Panc1 (cell line): ENCODE results near the gene RASGRF2. TPM values are rescaled to one million over a fixed set of nuclear protein-coding genes. Genes with fewer than 3 reads are reported as not detected.

Source experiments
- ATAC-seq: fragments of 200-7000 bp; cut with Tn5 transposase; 2 replicates; pipeline ENCODE4 v1.9.1; 2020; ENCODE audit warnings: mild to moderate bottlenecking, moderate library complexity
- BruUV-seq: library from RNA; stranded (reverse); fragments of 400-500 nt; replicated peaks from 2 replicates; lab custom pipeline; 2021; lab: Mats Ljungman, UMichigan
- CTCF ChIA-PET: fragments of 300-600 bp; sonication (Branson Sonifier 250); formaldehyde crosslinking; loops from one replicate; lab custom pipeline; 2022; ENCODE audit warnings: antibody characterized with exemption; lab: Charles Lee
- POLR2A ChIA-PET: fragments of 300-600 bp; sonication (Branson Sonifier 250); formaldehyde crosslinking; loops from one replicate; lab custom pipeline; 2022; ENCODE audit warnings: antibody characterized with exemption; lab: Charles Lee
- DNase-seq: peaks from one replicate; pipeline ENCODE4 v3.0.0-alpha.2; 2010; ENCODE audit warnings: low read depth, low spot score
- H3K27ac ChIP-seq: 2 replicates; pipeline ENCODE4 v1.5.1; 2011; ENCODE audit warnings: mild to moderate bottlenecking, low read length, inconsistent platforms
- H3K27me3 ChIP-seq: fragments of 200-500 bp; sonication (Bioruptor generic); 2 replicates; pipeline ENCODE4 v1.6.0; 2014; ENCODE audit warnings: low read length, inconsistent platforms; ENCODE audit not compliant: control insufficient read depth, insufficient read depth
- H3K36me3 ChIP-seq: fragments of 200-500 bp; sonication (Bioruptor generic); 2 replicates; pipeline ENCODE4 v1.5.1; 2014; ENCODE audit warnings: inconsistent platforms, mild to moderate bottlenecking, low read length, moderate library complexity; ENCODE audit not compliant: control insufficient read depth, insufficient read depth
- H3K4me1 ChIP-seq: 2 replicates; pipeline ENCODE4 v1.5.1; 2011; ENCODE audit warnings: inconsistent platforms, mild to moderate bottlenecking, low read length, moderate library complexity; ENCODE audit not compliant: control insufficient read depth, insufficient read depth
- H3K4me3 ChIP-seq, 2 experiments: 2 replicates each; pipeline ENCODE4 v1.5.1; 2011 to 2012; ENCODE audit warnings: low read depth in 2 of 2, low read length in 2 of 2, mild to moderate bottlenecking in 2 of 2, inconsistent platforms in 1 of 2, moderate library complexity in 1 of 2
- H3K9me3 ChIP-seq: fragments of 200-500 bp; sonication (Bioruptor generic); 2 replicates; pipeline ENCODE4 v1.5.1; 2014; ENCODE audit warnings: low read depth, mild to moderate bottlenecking, inconsistent platforms, low read length, moderate library complexity; ENCODE audit not compliant: control insufficient read depth, insufficient read depth
- POLR2AphosphoS5 ChIP-seq: IDR thresholded peaks from 2 replicates; pipeline ENCODE4 v1.6.1; 2012; ENCODE audit warnings: mild to moderate bottlenecking, low read depth, low read length, moderate library complexity
- REST ChIP-seq, 2 experiments: IDR thresholded peaks; 2 replicates each; pipeline ENCODE4 v1.6.1; 2011 to 2012; ENCODE audit warnings: low read depth in 2 of 2, control low read depth in 1 of 2, low read length in 1 of 2, mild to moderate bottlenecking in 1 of 2, moderate library complexity in 1 of 2; ENCODE audit not compliant: insufficient read depth in 1 of 2
- SIN3A ChIP-seq: IDR thresholded peaks from 2 replicates; pipeline ENCODE4 v1.6.1; 2012; ENCODE audit warnings: low read depth, mild to moderate bottlenecking, low read length, moderate library complexity, borderline replicate concordance; ENCODE audit not compliant: insufficient read depth
- TCF7L2 ChIP-seq: IDR thresholded peaks from 2 replicates; pipeline ENCODE4 v1.6.1; 2011; ENCODE audit warnings: mild to moderate bottlenecking, low read depth, low read length, inconsistent platforms
- in situ Hi-C: cut with HindIII; loops from 2 replicates; pipeline ENCODE4 v1.10.0; 2016; ENCODE audit warnings: low sequenced_read_pairs, low pct_unique_long_range_greater_than_20kb
- intact Hi-C: fragments of 100-400 bp; cut with micrococcal nuclease; formaldehyde crosslinking; loops from one replicate; pipeline ENCODE4 v1.10.0; 2022; ENCODE audit not compliant: unreplicated experiment
- total RNA-seq: library from RNA; stranded (reverse); gene quantifications from one replicate; pipeline ENCODE4 v1.2.1, GENCODE V29; 2021; ENCODE audit not compliant: unreplicated experiment
- TF ChIP-seq, protein P1 (sequence below): fragments of 450-650 bp; IDR thresholded peaks from 2 replicates; pipeline ENCODE4 v1.5.1; 2017; ENCODE audit warnings: mild to moderate bottlenecking

The RASGRF2 gene
- total RNA-seq, 1 experiment from 2014 or later, result 4.7 TPM

GRCh38 chr5:80957031-80957761, 3.0 kb upstream of the RASGRF2 start:
- ChIA-PET POLR2A (no interaction called here), CTCF (no interaction called here)
- BruUV-seq, result no TSS peak
- Histone ChIP-seq H3K27ac (no peak overlapping the region), H3K4me3 (no peak overlapping the region), H3K9me3 (no peaks in the 10 kb centered on the region), H3K36me3 (no peaks in the 10 kb centered on the region), H3K4me1 (no peaks in the 10 kb centered on the region), H3K27me3 (no peaks in the 10 kb centered on the region)
- no peak for TF ChIP-seq POLR2AphosphoS5
- TF ChIP-seq SIN3A, result no peak
- DNase-seq, result no peak
- in situ Hi-C loops, result no loop called here
- intact Hi-C loops, result loop anchor here (10.0 kb wide), 1 partner anchor 148 kb away; no protein-coding TSS in a partner anchor
- ATAC-seq, result no peak

- no peaks in the 10 kb centered on the region for H3K4me1 ChIP-seq
- BruUV-seq, result no TSS peak
- ChIA-PET CTCF (no interaction called here), POLR2A (no interaction called here)
- no peak for DNase-seq
- H3K27me3 ChIP-seq, result no peaks in the 10 kb centered on the region
- TF ChIP-seq, protein P1, sequence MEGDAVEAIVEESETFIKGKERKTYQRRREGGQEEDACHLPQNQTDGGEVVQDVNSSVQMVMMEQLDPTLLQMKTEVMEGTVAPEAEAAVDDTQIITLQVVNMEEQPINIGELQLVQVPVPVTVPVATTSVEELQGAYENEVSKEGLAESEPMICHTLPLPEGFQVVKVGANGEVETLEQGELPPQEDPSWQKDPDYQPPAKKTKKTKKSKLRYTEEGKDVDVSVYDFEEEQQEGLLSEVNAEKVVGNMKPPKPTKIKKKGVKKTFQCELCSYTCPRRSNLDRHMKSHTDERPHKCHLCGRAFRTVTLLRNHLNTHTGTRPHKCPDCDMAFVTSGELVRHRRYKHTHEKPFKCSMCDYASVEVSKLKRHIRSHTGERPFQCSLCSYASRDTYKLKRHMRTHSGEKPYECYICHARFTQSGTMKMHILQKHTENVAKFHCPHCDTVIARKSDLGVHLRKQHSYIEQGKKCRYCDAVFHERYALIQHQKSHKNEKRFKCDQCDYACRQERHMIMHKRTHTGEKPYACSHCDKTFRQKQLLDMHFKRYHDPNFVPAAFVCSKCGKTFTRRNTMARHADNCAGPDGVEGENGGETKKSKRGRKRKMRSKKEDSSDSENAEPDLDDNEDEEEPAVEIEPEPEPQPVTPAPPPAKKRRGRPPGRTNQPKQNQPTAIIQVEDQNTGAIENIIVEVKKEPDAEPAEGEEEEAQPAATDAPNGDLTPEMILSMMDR, result no peak
- no peak for TF ChIP-seq SIN3A
- TF ChIP-seq REST (IDR thresholded peaks at IDR 0.05; ENCODE audit: insufficient read depth in 1 of 2, low read depth in 2 of 2, low read length in 1 of 2), result no peak
- TF ChIP-seq TCF7L2, result no peak
- no peak for TF ChIP-seq POLR2AphosphoS5
- ATAC-seq, result no peak
- H3K4me3 ChIP-seq, result no peak overlapping the region
- H3K36me3 ChIP-seq, result no peaks in the 10 kb centered on the region
- no peaks in the 10 kb centered on the region for H3K9me3 ChIP-seq
- intact Hi-C loops (loop anchor here (10.0 kb wide), 1 partner anchor 146 kb away; no protein-coding TSS in a partner anchor), in situ Hi-C loops (no loop called here)
- no peak overlapping the region for H3K27ac ChIP-seq
These were observed 1.5 kb upstream of the RASGRF2 start for GRCh38 chr5:80958616-80959015.

GRCh38 chr5:80959138-80959537, 1.0 kb upstream of the RASGRF2 start:
- no TSS peak for BruUV-seq
- H3K27me3 ChIP-seq, result no peaks in the 10 kb centered on the region
- no peak overlapping the region for H3K27ac ChIP-seq
- ChIA-PET POLR2A (no interaction called here), CTCF (no interaction called here)
- no peak overlapping the region for H3K4me3 ChIP-seq
- ATAC-seq, result no peak
- TF ChIP-seq, protein P1, result no peak
- TF ChIP-seq SIN3A (no peak), REST (IDR thresholded peaks at IDR 0.05; ENCODE audit: insufficient read depth in 1 of 2, low read depth in 2 of 2, low read length in 1 of 2) (no peak), TCF7L2 (no peak), POLR2AphosphoS5 (no peak)
- H3K4me1 ChIP-seq, result no peaks in the 10 kb centered on the region
- no peaks in the 10 kb centered on the region for H3K36me3 ChIP-seq
- DNase-seq, result no peak
- in situ Hi-C loops, result no loop called here
- intact Hi-C loops, result loop anchor here (10.0 kb wide), 1 partner anchor 146 kb away; no protein-coding TSS in a partner anchor
- H3K9me3 ChIP-seq, result no peaks in the 10 kb centered on the region
